CD4-positive, alpha-beta T cell (primary cell): Measurements from ENCODE around the gene SP1. TPM values are rescaled to one million over a fixed set of nuclear protein-coding genes. Genes with fewer than 3 reads are reported as not detected.

Source experiments
- ATAC-seq: fragments of 200-7000 bp; cut with Tn5 transposase; one replicate; pipeline ENCODE4 v1.10.0; 2022; ENCODE audit warnings: mild to moderate bottlenecking; ENCODE audit not compliant: poor library complexity
- CTCF ChIA-PET: fragments of 350-600 bp; sonication (Branson Sonifier 250); formaldehyde crosslinking; loops from one replicate; lab custom pipeline; 2021; ENCODE audit warnings: antibody characterized with exemption, inconsistent platforms; lab: Charles Lee
- POLR2A ChIA-PET: fragments of 350-600 bp; sonication (Branson Sonifier 250); formaldehyde crosslinking; loops from one replicate; lab custom pipeline; 2021; ENCODE audit warnings: antibody characterized with exemption, inconsistent platforms; lab: Charles Lee
- DNase-seq, 14 experiments: peaks; one replicate each; pipeline ENCODE4 v3.0.0-alpha.2; 2013 to 2020; ENCODE audit warnings: mixed read lengths in 2 of 14
- H3K27ac ChIP-seq, 2 donors: one replicate each; pipeline versions ENCODE4 v1.5.1 to v1.7.0; 2013; ENCODE audit warnings: low read length in 2 of 2, low read depth in 1 of 2, mild to moderate bottlenecking in 1 of 2
- H3K27me3 ChIP-seq, 2 experiments: 1 replicate in 1 of 2; 2 replicates in 1 of 2; pipeline versions ENCODE4 v1.6.1 to v1.7.0; 2013; ENCODE audit warnings: low read length in 2 of 2, control low read depth in 1 of 2, mild to moderate bottlenecking in 1 of 2, moderate library complexity in 1 of 2; ENCODE audit not compliant: insufficient read depth in 2 of 2, control insufficient read depth in 1 of 2
- H3K36me3 ChIP-seq: one replicate; pipeline ENCODE4 v1.6.1; 2013; ENCODE audit warnings: low read length, control low read depth; ENCODE audit not compliant: insufficient read depth
- H3K4me1 ChIP-seq: one replicate; pipeline ENCODE4 v1.6.1; 2013; ENCODE audit warnings: low read length, control low read depth; ENCODE audit not compliant: insufficient read depth
- H3K4me3 ChIP-seq: one replicate; pipeline ENCODE4 v1.5.1; 2013; ENCODE audit warnings: mild to moderate bottlenecking, low read length, moderate library complexity
- H3K9me3 ChIP-seq, 2 experiments: 1 replicate in 1 of 2; 2 replicates in 1 of 2; pipeline versions ENCODE4 v1.6.1 to v1.7.0; 2013; ENCODE audit warnings: low read length in 2 of 2, mild to moderate bottlenecking in 2 of 2, control low read depth in 1 of 2, moderate library complexity in 1 of 2; ENCODE audit not compliant: control insufficient read depth in 1 of 2, insufficient read depth in 1 of 2
- H3K27ac Mint-ChIP-seq: one replicate; pipeline ENCODE4 v1.8.0; 2020; ENCODE audit warnings: mixed read lengths
- H3K27me3 Mint-ChIP-seq: one replicate; pipeline ENCODE4 v1.8.0; 2021; ENCODE audit warnings: mixed read lengths
- H3K36me3 Mint-ChIP-seq: one replicate; pipeline ENCODE4 v1.8.0; 2021; ENCODE audit warnings: low read depth, mixed read lengths
- H3K4me1 Mint-ChIP-seq: one replicate; pipeline ENCODE4 v1.8.0; 2021; ENCODE audit warnings: low read depth, mixed read lengths
- H3K4me3 Mint-ChIP-seq: one replicate; pipeline ENCODE4 v1.8.0; 2020; ENCODE audit warnings: mild to moderate bottlenecking, mixed read lengths
- H3K9me3 Mint-ChIP-seq: one replicate; pipeline ENCODE4 v1.8.0; 2020; ENCODE audit warnings: mixed read lengths
- CTCF ChIP-seq: fragments of 200-600 bp; IDR thresholded peaks from one replicate; pipeline ENCODE4 v1.8.0; 2022; ENCODE audit warnings: antibody characterized with exemption, mild to moderate bottlenecking
- intact Hi-C, 2 experiments: fragments of 100-400 bp; cut with DNase I in 1 of 2; cut with micrococcal nuclease in 1 of 2; formaldehyde crosslinking; loops; one replicate each; pipeline versions ENCODE4 v1.15.1 to v1.9.0; 2023 to 2025; cut with DNase I, micrococcal nuclease
- total RNA-seq, 174 experiments: library from RNA in 2 of 174; stranded (reverse) in 2 of 174; gene quantifications; one replicate each; pipeline ENCODE4 v1.2.3 and lab custom pipeline; 2021 to 2026

SP1 gene
- total RNA-seq, 2 experiments from 2014 or later, result 42.3 to 43.3 TPM

- TF ChIP-seq CTCF, result no peak
- no peaks in the 10 kb centered on the region for H3K36me3 Mint-ChIP-seq
- DNase-seq (peak in 1 of 14 experiments; percentile 13), ATAC-seq (no peak)
- no peak overlapping the region for H3K4me3 Mint-ChIP-seq
- Histone ChIP-seq H3K27ac (no peak overlapping the region), H3K4me3 (no peak overlapping the region), H3K4me1 (no peaks in the 10 kb centered on the region), H3K9me3 (no peaks in the 10 kb centered on the region), H3K36me3 (no peaks in the 10 kb centered on the region), H3K27me3 (no peaks in the 10 kb centered on the region)
- H3K27ac Mint-ChIP-seq, result no peak overlapping the region
- H3K9me3 Mint-ChIP-seq, result no peaks in the 10 kb centered on the region
- H3K4me1 Mint-ChIP-seq, result no peaks in the 10 kb centered on the region
- H3K27me3 Mint-ChIP-seq, result no peaks in the 10 kb centered on the region
- POLR2A ChIA-PET, result interaction anchor here (1.1 kb wide), 1 partner anchor 73 kb away, joined by 4 read pairs; the partner anchor contains the start of gene TARBP2
- CTCF ChIA-PET, result interaction anchor here (1.3 kb wide), 1 partner anchor 76 kb away, joined by 3 read pairs; no protein-coding TSS in a partner anchor
- intact Hi-C loops, result no loop called here
Observed at GRCh38 chr12:53427905-53428594, 48.1 kb downstream of the SP1 start.

- Mint-ChIP-seq H3K27ac (no peak overlapping the region), H3K4me3 (no peak overlapping the region), H3K9me3 (no peaks in the 10 kb centered on the region), H3K27me3 (no peaks in the 10 kb centered on the region), H3K4me1 (no peaks in the 10 kb centered on the region), H3K36me3 (no peaks in the 10 kb centered on the region)
- DNase-seq (no peak), ATAC-seq (no peak)
- Histone ChIP-seq H3K9me3 (no peaks in the 10 kb centered on the region), H3K36me3 (no peaks in the 10 kb centered on the region), H3K4me1 (no peaks in the 10 kb centered on the region), H3K4me3 (no peak overlapping the region), H3K27ac (no peak overlapping the region), H3K27me3 (no peaks in the 10 kb centered on the region)
- TF ChIP-seq CTCF, result no peak
- ChIA-PET POLR2A (no interaction called here), CTCF (interaction anchor here (1.3 kb wide), 1 partner anchor 76 kb away, joined by 3 read pairs; no protein-coding TSS in a partner anchor)
- intact Hi-C loops, result no loop called here
Observed at GRCh38 chr12:53428741-53429140, 48.8 kb downstream of the SP1 start.

GRCh38 chr12:53430116-53430515 is 50.1 kb downstream of the SP1 start:
- Histone ChIP-seq H3K4me1 (no peaks in the 10 kb centered on the region), H3K4me3 (no peak overlapping the region), H3K27ac (no peak overlapping the region), H3K27me3 (no peaks in the 10 kb centered on the region), H3K36me3 (no peaks in the 10 kb centered on the region), H3K9me3 (no peaks in the 10 kb centered on the region)
- no peaks in the 10 kb centered on the region for H3K27me3 Mint-ChIP-seq
- ChIA-PET POLR2A (interaction anchor here (1.2 kb wide), 1 partner anchor 11 kb away, joined by 3 read pairs; the partner anchor contains the start of gene PRR13), CTCF (interaction anchor here (0.9 kb wide), 1 partner anchor 85 kb away, joined by 3 read pairs; no protein-coding TSS in a partner anchor)
- intact Hi-C loops, result no loop called here
- no peak for ATAC-seq
- no peaks in the 10 kb centered on the region for H3K36me3 Mint-ChIP-seq
- no peaks in the 10 kb centered on the region for H3K4me1 Mint-ChIP-seq
- no peak overlapping the region for H3K4me3 Mint-ChIP-seq
- TF ChIP-seq CTCF, result no peak
- no peaks in the 10 kb centered on the region for H3K9me3 Mint-ChIP-seq
- DNase-seq, result no peak
- H3K27ac Mint-ChIP-seq, result no peak overlapping the region
